ENCODE data around the gene S100A5.

S100A5 gene

GRCh38 chr1:153547560-153548551 is 7.1 kb upstream of the S100A5 start:
- no peak for DNase-seq (ENCODE audit: low read depth, low spot score)

- DNase-seq (ENCODE audit: low read depth, low spot score), result no peak
These were observed 6.2 kb upstream of the S100A5 start for GRCh38 chr1:153546796-153547559.

- DNase-seq (ENCODE audit: low read depth, low spot score), result no peak
These were observed 5.6 kb upstream of the S100A5 start for GRCh38 chr1:153546371-153546770.

- no peak for DNase-seq (ENCODE audit: low read depth, low spot score)
These were observed 4.6 kb upstream of the S100A5 start, which contains the start of gene S100A4 for GRCh38 chr1:153545067-153546055. Gene S100A4, minus strand, starts transcription at chr1:153545806. Its CDS starts 1,012 bp downstream, at chr1:153544794.

- no peak for DNase-seq (ENCODE audit: low read depth, low spot score)
These were observed 3.8 kb upstream of the S100A5 start for GRCh38 chr1:153544453-153545066.

GRCh38 chr1:153543736-153544135 is 3.0 kb upstream of the S100A5 start:
- DNase-seq (ENCODE audit: low read depth, low spot score), result no peak

GRCh38 chr1:153542956-153543711 is 2.4 kb upstream of the S100A5 start:
- no peak for DNase-seq (ENCODE audit: low read depth, low spot score)

- no peak for DNase-seq (ENCODE audit: low read depth, low spot score)
These were observed 1.2 kb upstream of the S100A5 start for GRCh38 chr1:153541641-153542590.

- DNase-seq (ENCODE audit: low read depth, low spot score), result no peak
These were observed 1.2 kb downstream of the S100A5 start for GRCh38 chr1:153539395-153540093.

GRCh38 chr1:153538315-153538821 is 2.4 kb downstream of the S100A5 start:
- no peak for DNase-seq (ENCODE audit: low read depth, low spot score)

GRCh38 chr1:153537376-153537730 is 3.4 kb downstream of the S100A5 start:
- DNase-seq (ENCODE audit: low read depth, low spot score), result no peak

- DNase-seq (ENCODE audit: low read depth, low spot score), result no peak
These were observed 3.9 kb downstream of the S100A5 start for GRCh38 chr1:153536671-153537375.

- no peak for DNase-seq (ENCODE audit: low read depth, low spot score)
These were observed 4.6 kb downstream of the S100A5 start for GRCh38 chr1:153536012-153536670.

- no peak for DNase-seq (ENCODE audit: low read depth, low spot score)
These were observed 5.3 kb downstream of the S100A5 start, which contains the start of gene S100A6 for GRCh38 chr1:153535242-153536011. Gene S100A6, minus strand, starts transcription at chr1:153535991. Its CDS starts 652 bp downstream, at chr1:153535339.

GRCh38 chr1:153534925-153535241 is 5.9 kb downstream of the S100A5 start:
- DNase-seq (ENCODE audit: low read depth, low spot score), result no peak

GRCh38 chr1:153534226-153534924 is 6.4 kb downstream of the S100A5 start:
- no peak for DNase-seq (ENCODE audit: low read depth, low spot score)
